HG03060 (cell line): ENCODE data around the gene PRDM5.

Experiments used
- ATAC-seq: cut with Tn5 transposase; IDR thresholded peaks from one replicate; pipeline ENCODE4 v1.9.1; 2021; ENCODE audit warnings: low read depth, moderate number of reproducible peaks; ENCODE audit not compliant: unreplicated experiment

PRDM5 gene

GRCh38 chr4:120720354-120720934 is 202.1 kb downstream of the PRDM5 start:
- ATAC-seq, result no peak

DNA sequence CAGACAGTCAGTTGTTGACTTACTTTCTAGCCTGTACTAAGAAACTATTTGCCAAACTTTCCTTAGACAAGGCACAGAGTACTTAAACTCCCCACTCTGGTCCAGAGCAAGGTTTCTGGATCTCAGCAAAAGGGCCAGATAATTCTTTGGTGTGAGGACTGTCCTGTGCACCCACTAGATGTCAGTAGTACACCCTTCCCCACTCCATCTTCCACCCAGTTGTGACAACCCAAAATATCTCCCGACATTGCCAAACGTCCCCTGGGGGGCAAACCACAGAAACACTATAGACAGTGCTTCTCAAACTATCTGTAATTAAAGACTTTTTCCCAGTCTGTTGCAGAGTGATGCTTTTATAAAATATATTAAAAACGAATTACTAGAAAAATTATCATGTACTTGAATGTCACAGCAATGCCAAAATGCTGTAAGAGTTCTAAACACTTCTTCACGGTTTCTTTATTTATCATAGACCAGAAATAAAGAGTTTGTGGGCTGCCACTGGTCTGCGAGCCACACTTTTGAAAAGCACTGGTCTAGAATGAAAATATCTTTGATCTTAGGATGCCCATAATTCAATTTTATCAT is 203.5 kb downstream of the PRDM5 start:
- peak; percentile 66 for ATAC-seq

GRCh38 chr4:120716346-120716745 is 206.2 kb downstream of the PRDM5 start:
- no peak for ATAC-seq

- no peak for ATAC-seq
Observed at GRCh38 chr4:120714417-120715010, 208.0 kb downstream of the PRDM5 start.

GRCh38 chr4:120709991-120710390 is 212.5 kb downstream of the PRDM5 start:
- ATAC-seq, result no peak

GRCh38 chr4:120704538-120704937 is 218.0 kb downstream of the PRDM5 start:
- ATAC-seq, result no peak

- no peak for ATAC-seq
Observed at GRCh38 chr4:120703908-120704307, 218.6 kb downstream of the PRDM5 start.

DNA sequence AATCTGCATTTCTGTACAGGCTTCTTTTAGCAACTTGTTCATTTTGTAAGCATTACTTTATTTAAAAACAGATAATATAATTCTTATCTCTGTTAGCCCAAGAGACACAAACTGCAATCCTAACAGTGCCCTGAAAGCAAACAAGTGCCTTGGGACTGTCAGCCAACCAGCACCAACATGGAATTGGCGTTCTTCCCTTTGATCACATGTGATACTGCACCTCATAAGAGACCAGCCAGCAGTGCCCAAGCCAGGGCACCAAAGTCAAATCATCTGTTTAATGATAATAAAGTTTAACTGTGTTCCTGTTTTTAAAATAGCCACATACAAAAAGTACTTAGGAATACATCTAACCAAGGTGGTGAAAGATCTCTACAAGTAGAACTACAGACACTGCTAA is 223.2 kb downstream of the PRDM5 start:
- ATAC-seq, result no peak

- ATAC-seq, result no peak
Observed at GRCh38 chr4:120694973-120695372, 227.6 kb downstream of the PRDM5 start.

DNA sequence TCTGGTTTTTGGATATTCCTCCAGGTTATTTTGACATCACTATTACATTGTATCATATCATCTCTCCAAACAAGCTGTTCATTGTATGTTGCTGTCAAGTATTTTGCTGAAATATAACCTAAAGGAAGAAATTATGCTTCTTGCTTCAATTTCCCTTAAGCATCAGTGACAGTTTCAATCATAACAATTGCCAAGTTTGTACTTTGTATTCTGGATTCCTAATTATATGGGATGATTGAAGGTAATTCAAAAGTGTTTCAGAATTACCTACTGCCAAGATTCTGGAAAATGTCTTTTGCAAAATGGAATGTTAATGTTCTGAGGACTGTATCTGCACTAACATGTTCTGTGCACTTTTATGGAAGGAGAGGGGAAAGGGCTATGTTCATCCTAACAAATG is 228.7 kb downstream of the PRDM5 start:
- no peak for ATAC-seq

DNA sequence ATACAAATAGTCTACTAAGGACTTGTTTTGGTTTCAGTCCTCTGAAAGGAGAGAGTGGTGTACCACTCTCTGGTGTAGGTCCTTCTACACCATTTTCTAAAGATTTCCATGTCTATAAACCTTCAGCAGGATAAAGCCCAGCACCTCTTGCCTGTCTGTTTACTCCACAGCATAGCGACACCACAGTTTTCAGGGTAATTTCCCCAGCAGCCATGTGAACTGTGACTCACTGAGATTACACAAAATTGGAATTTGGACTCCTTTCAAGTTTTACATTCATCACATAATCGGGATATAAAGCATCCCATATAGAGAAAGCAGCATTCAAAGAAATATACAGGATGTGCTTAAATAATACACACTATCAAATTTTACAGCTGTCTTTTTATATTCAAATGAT is 229.6 kb downstream of the PRDM5 start:
- ATAC-seq, result no peak

DNA sequence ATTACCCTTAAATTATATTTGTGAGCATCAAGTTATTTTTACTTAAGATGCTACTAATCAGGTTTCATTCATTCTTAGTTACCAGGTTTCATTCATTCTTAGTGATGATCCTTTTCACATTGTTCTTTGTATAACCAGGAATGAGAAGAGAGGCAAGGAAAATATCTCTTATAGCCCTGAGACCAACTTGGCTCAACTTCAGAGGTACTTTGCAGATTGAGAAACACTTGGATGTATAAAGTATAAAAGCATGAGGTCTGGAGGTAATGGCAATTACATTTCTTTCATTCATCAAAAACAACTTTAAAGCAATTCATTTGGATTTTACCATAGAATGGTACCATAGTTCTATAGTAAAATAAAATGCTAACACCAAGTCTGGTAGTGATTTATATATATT is 231.0 kb downstream of the PRDM5 start:
- ATAC-seq, result no peak

DNA sequence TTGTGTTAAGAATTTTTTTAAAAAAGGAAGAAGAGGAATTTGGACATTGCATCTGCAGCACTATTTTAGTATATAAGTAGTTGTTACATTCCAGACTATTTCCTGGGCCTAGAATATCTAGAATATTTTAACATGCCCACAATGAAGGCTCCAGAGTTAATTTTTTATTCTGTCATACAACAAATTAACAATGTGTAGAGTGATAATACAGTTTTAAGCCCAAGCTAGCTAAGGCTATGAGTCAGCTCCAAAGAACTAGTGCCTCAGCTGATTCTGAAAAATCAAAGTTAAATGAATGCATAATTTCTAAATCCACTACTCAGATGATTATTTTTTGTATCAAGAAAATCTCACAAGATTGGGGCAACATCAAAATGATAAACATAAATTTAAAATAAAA is 231.4 kb downstream of the PRDM5 start:
- ATAC-seq, result no peak

GRCh38 chr4:120688791-120689190 is 233.7 kb downstream of the PRDM5 start:
- no peak for ATAC-seq

GRCh38 chr4:120685756-120686278 is 236.7 kb downstream of the PRDM5 start:
- ATAC-seq, result no peak

- ATAC-seq, result no peak
Observed at GRCh38 chr4:120683897-120684540, 238.5 kb downstream of the PRDM5 start.

DNA sequence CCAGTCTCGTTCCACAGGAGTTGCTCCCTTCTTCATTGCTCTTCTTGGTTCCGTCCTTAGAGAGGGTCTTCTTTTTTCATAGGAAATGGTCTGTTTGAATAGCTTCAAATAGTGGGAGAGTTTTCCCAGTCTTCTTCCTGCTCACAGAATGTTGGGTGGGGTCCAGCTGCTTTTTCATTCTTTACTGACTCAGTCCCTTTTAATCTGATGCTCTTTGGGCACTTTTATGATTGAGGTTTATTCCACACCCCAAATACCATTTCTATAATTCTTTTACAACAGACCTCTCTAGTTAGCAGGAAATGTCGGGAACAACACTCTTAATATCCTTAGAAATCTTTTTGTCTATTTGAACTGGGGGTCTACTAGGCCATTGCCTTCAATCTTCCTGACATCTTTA is 239.5 kb downstream of the PRDM5 start:
- no peak for ATAC-seq

GRCh38 chr4:120680647-120681228 is 241.8 kb downstream of the PRDM5 start:
- ATAC-seq, result no peak

DNA sequence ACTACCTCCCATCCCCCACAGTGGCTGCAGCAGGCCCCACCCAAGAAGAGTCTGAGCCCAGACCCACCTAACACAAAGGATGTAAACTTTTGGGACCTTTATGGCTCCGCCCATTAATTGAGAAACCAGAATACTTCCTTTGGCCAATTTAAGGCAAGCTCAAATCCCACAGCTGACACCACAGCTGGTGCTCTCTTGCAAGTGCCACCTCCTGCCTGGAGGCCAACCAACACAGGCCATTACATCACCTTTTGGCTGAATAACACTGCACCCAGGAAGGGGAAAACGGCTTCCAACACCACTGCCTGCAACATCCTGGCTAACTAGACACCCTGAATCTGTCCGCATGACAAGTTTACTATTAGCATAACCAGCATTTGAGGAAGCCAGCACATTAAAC is 248.8 kb downstream of the PRDM5 start:
- no peak for ATAC-seq

DNA sequence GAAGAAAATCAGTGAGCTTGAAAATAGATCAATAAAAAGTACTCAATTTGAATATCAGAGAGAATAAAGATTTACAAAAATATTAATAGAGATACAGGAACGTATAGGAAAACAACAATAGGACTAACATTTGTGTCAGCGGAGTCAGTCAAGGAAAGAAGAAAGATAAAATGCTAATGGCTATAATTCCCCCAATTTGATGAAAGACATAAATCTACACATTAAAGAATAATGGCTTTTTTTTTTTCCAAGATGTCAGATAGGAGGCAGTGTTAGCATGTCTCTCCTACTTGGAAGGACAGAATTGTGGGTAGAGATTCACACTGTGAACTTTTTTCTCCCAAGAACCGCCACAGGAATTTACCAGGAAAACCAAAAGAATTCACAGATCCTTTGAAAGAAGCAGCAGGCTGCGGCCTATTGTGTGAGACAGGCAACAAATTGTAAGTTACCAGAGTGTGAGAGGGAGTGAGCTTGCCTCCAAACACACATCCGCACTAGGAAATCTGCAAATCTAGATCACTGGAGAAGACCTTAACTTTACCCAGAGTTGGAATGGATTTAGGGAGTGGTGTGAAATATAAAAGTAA is 249.9 kb downstream of the PRDM5 start:
- no peak for ATAC-seq

DNA sequence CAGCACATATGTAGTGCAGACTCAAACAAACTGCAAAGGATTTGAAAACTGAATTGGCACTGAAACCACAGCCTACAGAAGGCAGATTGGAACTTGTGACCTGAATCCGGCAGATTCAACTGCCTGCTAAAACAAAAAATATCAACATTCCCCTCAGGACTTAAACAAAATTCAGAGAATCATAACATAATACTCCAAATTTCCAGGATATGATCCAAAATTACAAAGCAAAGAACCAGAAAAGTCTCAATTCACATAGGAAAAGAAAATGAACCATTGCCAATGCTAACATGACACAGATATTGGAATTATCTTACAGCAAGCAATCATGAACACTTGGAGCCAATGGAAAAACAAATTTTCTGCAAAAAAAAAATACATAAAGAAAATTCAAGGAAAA is 250.4 kb downstream of the PRDM5 start:
- no peak for ATAC-seq
